HEK293 (cell line): ENCODE measurements around the gene CRIM1.

Source experiments
- CTCF ChIA-PET: fragments of 350-600 bp; formaldehyde crosslinking; extraction: SDS; loops from one replicate; lab custom pipeline; 2021; ENCODE audit warnings: antibody characterized with exemption; lab: Yijun Ruan, JAX
- POLR2A ChIA-PET: fragments of 300-600 bp; formaldehyde crosslinking; extraction: SDS; loops from one replicate; lab custom pipeline; 2020; ENCODE audit warnings: antibody characterized with exemption, inconsistent platforms; lab: Yijun Ruan, JAX
- H3K27ac ChIP-seq: fragments of 200-500 bp; sonication (Bioruptor generic); 2 replicates; pipeline ENCODE4 v1.5.1; 2014; ENCODE audit warnings: low read depth, low read length, control low read depth, inconsistent platforms; ENCODE audit errors: extremely low read depth
- H3K36me3 ChIP-seq, 2 experiments: fragments of 200-500 bp in 1 of 2; sonication (Bioruptor generic) in 1 of 2; 1 replicate in 1 of 2; 2 replicates in 1 of 2; pipeline ENCODE4 v1.5.1; 2014 to 2017; ENCODE audit warnings: inconsistent platforms in 2 of 2, low read length in 2 of 2; ENCODE audit not compliant: control insufficient read depth in 2 of 2, insufficient read depth in 1 of 2
- H3K4me1 ChIP-seq: fragments of 200-500 bp; sonication (Bioruptor generic); 2 replicates; pipeline ENCODE4 v1.5.1; 2014; ENCODE audit warnings: mild to moderate bottlenecking, low read length, inconsistent platforms; ENCODE audit not compliant: control insufficient read depth, insufficient read depth
- H3K4me3 ChIP-seq: 2 replicates; pipeline ENCODE4 v1.5.1; 2011; ENCODE audit warnings: low read depth, mild to moderate bottlenecking, control low read depth, low read length, moderate library complexity
- H3K9me3 ChIP-seq: fragments of 200-500 bp; sonication (Bioruptor generic); 2 replicates; pipeline ENCODE4 v1.5.1; 2014; ENCODE audit warnings: low read depth, low read length, inconsistent platforms; ENCODE audit not compliant: control insufficient read depth, insufficient read depth
- BCL11A ChIP-seq: fragments of 450-650 bp; formaldehyde crosslinking; IDR thresholded peaks from 2 replicates; pipeline ENCODE4 v1.5.1; 2016; ENCODE audit warnings: low read depth, missing biosample characterization, missing genetic modification characterization
- GFI1B ChIP-seq: fragments of 450-650 bp; formaldehyde crosslinking; IDR thresholded peaks from 2 replicates; pipeline ENCODE4 v1.5.1; 2016; ENCODE audit warnings: missing biosample characterization, missing genetic modification characterization
- HOXA7 ChIP-seq: sonication (generic); formaldehyde crosslinking; IDR thresholded peaks from 2 replicates; pipeline ENCODE4 v1.8.1; 2022; ENCODE audit warnings: missing genetic modification reagents, borderline replicate concordance
- KLF10 ChIP-seq: fragments of 450-650 bp; IDR thresholded peaks from 2 replicates; pipeline ENCODE4 v1.5.1; 2018; ENCODE audit warnings: missing biosample characterization, mild to moderate bottlenecking, missing genetic modification characterization
- OVOL3 ChIP-seq: fragments of 450-650 bp; formaldehyde crosslinking; IDR thresholded peaks from 2 replicates; pipeline ENCODE4 v1.5.1; 2016; ENCODE audit warnings: missing biosample characterization, missing genetic modification characterization
- ZBTB49 ChIP-seq: fragments of 450-650 bp; formaldehyde crosslinking; IDR thresholded peaks from 2 replicates; pipeline ENCODE4 v1.5.1; 2016; ENCODE audit warnings: missing biosample characterization, missing genetic modification characterization, low read depth
- ZNF112 ChIP-seq: fragments of 450-650 bp; formaldehyde crosslinking; IDR thresholded peaks from 2 replicates; pipeline ENCODE4 v1.5.0; 2017; ENCODE audit warnings: missing biosample characterization, missing genetic modification characterization
- ZNF138 ChIP-seq: fragments of 450-650 bp; formaldehyde crosslinking; IDR thresholded peaks from 2 replicates; pipeline ENCODE4 v1.5.1; 2016; ENCODE audit warnings: missing biosample characterization, missing genetic modification characterization, borderline replicate concordance
- ZNF18 ChIP-seq: fragments of 450-650 bp; formaldehyde crosslinking; IDR thresholded peaks from 2 replicates; pipeline ENCODE4 v1.5.1; 2016; ENCODE audit warnings: missing biosample characterization, missing genetic modification characterization
- ZNF202 ChIP-seq: fragments of 450-650 bp; formaldehyde crosslinking; IDR thresholded peaks from 2 replicates; pipeline ENCODE4 v1.5.1; 2016; ENCODE audit warnings: missing biosample characterization, missing genetic modification characterization, borderline replicate concordance
- ZNF24 ChIP-seq: fragments of 450-650 bp; formaldehyde crosslinking; IDR thresholded peaks from 2 replicates; pipeline ENCODE4 v1.5.1; 2016; ENCODE audit warnings: missing biosample characterization, missing genetic modification characterization
- ZNF248 ChIP-seq: fragments of 450-650 bp; formaldehyde crosslinking; IDR thresholded peaks from 2 replicates; pipeline ENCODE4 v1.5.1; 2017; ENCODE audit warnings: missing biosample characterization, missing genetic modification characterization
- ZNF350 ChIP-seq: fragments of 450-650 bp; formaldehyde crosslinking; IDR thresholded peaks from 2 replicates; pipeline ENCODE4 v1.5.0; 2017; ENCODE audit warnings: missing biosample characterization, mild to moderate bottlenecking, missing genetic modification characterization
- ZNF416 ChIP-seq: fragments of 450-650 bp; formaldehyde crosslinking; IDR thresholded peaks from 2 replicates; pipeline ENCODE4 v1.5.1; 2016; ENCODE audit warnings: missing biosample characterization, missing genetic modification characterization
- ZNF529 ChIP-seq: fragments of 450-650 bp; formaldehyde crosslinking; IDR thresholded peaks from 2 replicates; pipeline ENCODE4 v1.5.1; 2017; ENCODE audit warnings: missing genetic modification characterization, missing biosample characterization; ENCODE audit not compliant: insufficient replicate concordance
- ZNF530 ChIP-seq: fragments of 450-650 bp; formaldehyde crosslinking; IDR thresholded peaks from 2 replicates; pipeline ENCODE4 v1.5.1; 2016; ENCODE audit warnings: low read depth, missing biosample characterization, missing genetic modification characterization
- ZNF548 ChIP-seq: fragments of 450-650 bp; formaldehyde crosslinking; IDR thresholded peaks from 2 replicates; pipeline ENCODE4 v1.5.1; 2016; ENCODE audit warnings: missing biosample characterization, missing genetic modification characterization
- ZNF561 ChIP-seq: fragments of 450-650 bp; IDR thresholded peaks from 2 replicates; pipeline ENCODE4 v1.5.1; 2018; ENCODE audit warnings: missing biosample characterization, missing genetic modification characterization, borderline replicate concordance
- ZNF571 ChIP-seq: fragments of 450-650 bp; formaldehyde crosslinking; IDR thresholded peaks from 2 replicates; pipeline ENCODE4 v1.5.0; 2017; ENCODE audit warnings: missing biosample characterization, missing genetic modification characterization
- ZNF585B ChIP-seq: fragments of 450-650 bp; formaldehyde crosslinking; IDR thresholded peaks from 2 replicates; pipeline ENCODE4 v1.5.1; 2016; ENCODE audit warnings: missing biosample characterization, missing genetic modification characterization
- ZNF639 ChIP-seq: fragments of 450-650 bp; formaldehyde crosslinking; IDR thresholded peaks from 2 replicates; pipeline ENCODE4 v1.5.1; 2016; ENCODE audit warnings: missing biosample characterization, missing genetic modification characterization
- ZNF645 ChIP-seq: fragments of 450-650 bp; formaldehyde crosslinking; IDR thresholded peaks from 2 replicates; pipeline ENCODE4; 2016; ENCODE audit warnings: missing biosample characterization, missing genetic modification characterization

The CRIM1 gene

GRCh38 chr2:36444216-36444936 is 88.8 kb downstream of the CRIM1 start:
- H3K4me3 ChIP-seq: no peak overlapping the region
- H3K27ac ChIP-seq: no peak overlapping the region
- CTCF ChIA-PET: interaction anchor here (0.6 kb wide), 1 partner anchor 101 kb away, joined by 3 read pairs; no protein-coding TSS in a partner anchor
- H3K36me3 ChIP-seq: peaks cover 4 to 72% of the 10 kb centered on the region in 2 experiments; a peak in 2 of 3 replicates
- no peaks in the 10 kb centered on the region for H3K4me1 ChIP-seq
- H3K9me3 ChIP-seq: no peaks in the 10 kb centered on the region
- TF ChIP-seq ZNF530 (tag by site-specific recombination) (no peak), ZNF248 (tag by site-specific recombination) (no peak), BCL11A (tag by site-specific recombination) (no peak), ZNF202 (tag by site-specific recombination) (no peak), KLF10 (tag by site-specific recombination) (no peak), ZNF561 (tag by site-specific recombination) (no peak), ZNF571 (tag by site-specific recombination) (no peak), ZNF416 (no peak), OVOL3 (tag by site-specific recombination) (no peak), ZNF138 (tag by site-specific recombination) (no peak), ZBTB49 (no peak), GFI1B (no peak)
- POLR2A ChIA-PET: no interaction called here

GRCh38 chr2:36445185-36445866 is 89.7 kb downstream of the CRIM1 start:
- no peak overlapping the region for H3K4me3 ChIP-seq

GRCh38 chr2:36446294-36446693 is 90.7 kb downstream of the CRIM1 start:
- CTCF ChIA-PET: no interaction called here
- Histone ChIP-seq H3K9me3 (no peaks in the 10 kb centered on the region), H3K4me1 (no peaks in the 10 kb centered on the region), H3K4me3 (no peak overlapping the region), H3K36me3 (peaks cover 7 to 75% of the 10 kb centered on the region in 2 experiments; a peak in 2 of 3 replicates), H3K27ac (no peak overlapping the region)
- POLR2A ChIA-PET: no interaction called here
- TF ChIP-seq ZNF350 (tag by site-specific recombination) (no peak), ZNF24 (no peak), ZNF639 (tag by site-specific recombination) (no peak), ZNF645 (no peak), ZNF585B (no peak), ZNF548 (tag by site-specific recombination) (no peak), ZNF561 (tag by site-specific recombination) (no peak)

More at GRCh38 chr2:36445185-36445866, 89.7 kb downstream of the CRIM1 start:
- ChIA-PET CTCF (no interaction called here), POLR2A (no interaction called here)
- Histone ChIP-seq H3K27ac (no peak overlapping the region), H3K36me3 (peaks cover 4 to 73% of the 10 kb centered on the region in 2 experiments; a peak in 2 of 3 replicates), H3K4me1 (no peaks in the 10 kb centered on the region), H3K9me3 (no peaks in the 10 kb centered on the region)
- no peak for TF ChIP-seq ZNF18 (tag by site-specific recombination)
- no peak for TF ChIP-seq HOXA7 (CRISPR knock-in tag)
- TF ChIP-seq ZNF112 (tag by site-specific recombination): no peak
- TF ChIP-seq ZNF529 (tag by site-specific recombination): no peak
